ENCODE measurements around the gene PCP4.

The PCP4 gene

GRCh38 chr21:39958731-39959130, 91.5 kb downstream of the PCP4 start:
- no peaks in the 10 kb centered on the region for H3K4me1 Mint-ChIP-seq (ENCODE audit: low read depth)
- H3K27ac Mint-ChIP-seq, result no peak overlapping the region

GRCh38 chr21:39961251-39961650, 94.0 kb downstream of the PCP4 start:
- no peak overlapping the region for H3K27ac Mint-ChIP-seq
- H3K9me3 Mint-ChIP-seq, result peaks cover 43% of the 10 kb centered on the region
- no peaks in the 10 kb centered on the region for H3K27me3 Mint-ChIP-seq (ENCODE audit: low read depth)
- no peak overlapping the region for H3K4me3 Mint-ChIP-seq
- no peaks in the 10 kb centered on the region for H3K36me3 Mint-ChIP-seq (ENCODE audit: low read depth)
- H3K4me1 Mint-ChIP-seq (ENCODE audit: low read depth), result no peaks in the 10 kb centered on the region

More at GRCh38 chr21:39958731-39959130, 91.5 kb downstream of the PCP4 start:
- Mint-ChIP-seq H3K36me3 (ENCODE audit: low read depth) (no peaks in the 10 kb centered on the region), H3K27me3 (ENCODE audit: low read depth) (no peaks in the 10 kb centered on the region), H3K9me3 (peaks cover 34% of the 10 kb centered on the region), H3K4me3 (no peak overlapping the region)

GRCh38 chr21:39965026-39965425, 97.8 kb downstream of the PCP4 start:
- H3K9me3 Mint-ChIP-seq, result peaks cover 52% of the 10 kb centered on the region
- H3K27me3 Mint-ChIP-seq (ENCODE audit: low read depth), result no peaks in the 10 kb centered on the region
- H3K27ac Mint-ChIP-seq, result no peak overlapping the region
- no peaks in the 10 kb centered on the region for H3K36me3 Mint-ChIP-seq (ENCODE audit: low read depth)
- H3K4me3 Mint-ChIP-seq, result no peak overlapping the region
- no peaks in the 10 kb centered on the region for H3K4me1 Mint-ChIP-seq (ENCODE audit: low read depth)

- no peaks in the 10 kb centered on the region for H3K27me3 Mint-ChIP-seq (ENCODE audit: low read depth)
- no peak overlapping the region for H3K27ac Mint-ChIP-seq
- no peaks in the 10 kb centered on the region for H3K36me3 Mint-ChIP-seq (ENCODE audit: low read depth)
- H3K9me3 Mint-ChIP-seq, result peaks cover 40% of the 10 kb centered on the region
- H3K4me1 Mint-ChIP-seq (ENCODE audit: low read depth), result no peaks in the 10 kb centered on the region
- H3K4me3 Mint-ChIP-seq, result no peak overlapping the region
Observed at GRCh38 chr21:39966786-39967185, 99.5 kb downstream of the PCP4 start.

GRCh38 chr21:39968010-39968409, 100.8 kb downstream of the PCP4 start:
- Mint-ChIP-seq H3K9me3 (peaks cover 31% of the 10 kb centered on the region), H3K27me3 (ENCODE audit: low read depth) (no peaks in the 10 kb centered on the region), H3K27ac (no peak overlapping the region), H3K4me1 (ENCODE audit: low read depth) (no peaks in the 10 kb centered on the region), H3K36me3 (ENCODE audit: low read depth) (no peaks in the 10 kb centered on the region), H3K4me3 (no peak overlapping the region)

- Mint-ChIP-seq H3K27me3 (ENCODE audit: low read depth) (no peaks in the 10 kb centered on the region), H3K4me1 (ENCODE audit: low read depth) (no peaks in the 10 kb centered on the region), H3K36me3 (ENCODE audit: low read depth) (no peaks in the 10 kb centered on the region), H3K4me3 (no peak overlapping the region), H3K27ac (no peak overlapping the region), H3K9me3 (peaks cover 21% of the 10 kb centered on the region)
Observed at GRCh38 chr21:39969691-39970364, 102.6 kb downstream of the PCP4 start.

GRCh38 chr21:39971956-39972355, 104.7 kb downstream of the PCP4 start:
- Mint-ChIP-seq H3K27me3 (ENCODE audit: low read depth) (no peaks in the 10 kb centered on the region), H3K4me3 (no peak overlapping the region), H3K9me3 (peaks cover 16% of the 10 kb centered on the region), H3K4me1 (ENCODE audit: low read depth) (no peaks in the 10 kb centered on the region), H3K27ac (no peak overlapping the region), H3K36me3 (ENCODE audit: low read depth) (no peaks in the 10 kb centered on the region)

GRCh38 chr21:39972471-39972870, 105.2 kb downstream of the PCP4 start:
- no peaks in the 10 kb centered on the region for H3K27me3 Mint-ChIP-seq (ENCODE audit: low read depth)
- no peaks in the 10 kb centered on the region for H3K4me1 Mint-ChIP-seq (ENCODE audit: low read depth)

GRCh38 chr21:39972976-39973770, 105.9 kb downstream of the PCP4 start:
- Mint-ChIP-seq H3K4me3 (no peak overlapping the region), H3K27ac (no peak overlapping the region), H3K4me1 (ENCODE audit: low read depth) (no peaks in the 10 kb centered on the region), H3K27me3 (ENCODE audit: low read depth) (no peaks in the 10 kb centered on the region), H3K9me3 (peaks cover 15% of the 10 kb centered on the region), H3K36me3 (ENCODE audit: low read depth) (no peaks in the 10 kb centered on the region)

More at GRCh38 chr21:39972471-39972870, 105.2 kb downstream of the PCP4 start:
- Mint-ChIP-seq H3K36me3 (ENCODE audit: low read depth) (no peaks in the 10 kb centered on the region), H3K27ac (no peak overlapping the region), H3K4me3 (no peak overlapping the region), H3K9me3 (peaks cover 16% of the 10 kb centered on the region)

- Mint-ChIP-seq H3K4me1 (ENCODE audit: low read depth) (no peaks in the 10 kb centered on the region), H3K36me3 (ENCODE audit: low read depth) (no peaks in the 10 kb centered on the region), H3K27ac (no peak overlapping the region), H3K9me3 (peaks cover 5% of the 10 kb centered on the region), H3K27me3 (ENCODE audit: low read depth) (no peaks in the 10 kb centered on the region), H3K4me3 (no peak overlapping the region)
Observed at GRCh38 chr21:39976800-39977199, 109.6 kb downstream of the PCP4 start.

All from T-helper 1 cell treated with Interleukin-12 subunit alpha and Interleukin-12 subunit beta and Interleukin-4 antibody, amounts not matched to agents 30 μg/mL and 1 μg/mL, for 36 hours (primary cell).